ENCODE data around the gene ATP6V1G3.
"Not testable (repeated sequence)": the region's sequence is repeated elsewhere in the genome, so short reads cannot be mapped to it uniquely, and the experiment has no call there.

The ATP6V1G3 gene

DNA sequence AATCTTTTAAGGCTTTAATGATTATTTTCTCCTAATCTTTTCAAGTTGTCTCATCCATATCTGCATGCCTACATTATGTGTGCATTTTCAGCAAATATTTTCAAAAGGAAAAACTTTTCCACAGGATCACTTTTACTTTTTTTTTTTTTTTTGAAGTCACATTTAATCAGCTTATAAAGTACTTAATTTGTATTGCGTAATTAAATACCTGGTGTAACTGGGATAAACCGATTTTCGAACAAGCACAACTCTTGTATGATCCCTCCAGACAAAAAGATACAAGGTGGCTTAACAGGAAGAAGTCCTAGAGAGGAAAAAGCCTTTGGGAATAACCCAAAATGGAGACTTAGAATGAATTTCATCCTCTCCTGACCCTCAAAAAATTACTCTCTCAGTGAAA is 1.3 kb upstream of the ATP6V1G3 start:
- Histone ChIP-seq H3K9me3 (replicated peaks; ENCODE audit: low read length) (no peaks in the 10 kb centered on the region), H3K9ac (ENCODE audit: low read depth, low read length) (no peak overlapping the region), H3K4me1 (ENCODE audit: control insufficient read depth, insufficient read depth, low read length) (no peaks in the 10 kb centered on the region), H3K4me3 (ENCODE audit: low read length) (no peak overlapping the region), H3K4me2 (ENCODE audit: low read length) (no peak overlapping the region), H3K36me3 (ENCODE audit: insufficient read depth, low read length) (no peaks in the 10 kb centered on the region), H3K27me3 (ENCODE audit: control insufficient read depth, insufficient read depth, low read length) (no peaks in the 10 kb centered on the region)

DNA sequence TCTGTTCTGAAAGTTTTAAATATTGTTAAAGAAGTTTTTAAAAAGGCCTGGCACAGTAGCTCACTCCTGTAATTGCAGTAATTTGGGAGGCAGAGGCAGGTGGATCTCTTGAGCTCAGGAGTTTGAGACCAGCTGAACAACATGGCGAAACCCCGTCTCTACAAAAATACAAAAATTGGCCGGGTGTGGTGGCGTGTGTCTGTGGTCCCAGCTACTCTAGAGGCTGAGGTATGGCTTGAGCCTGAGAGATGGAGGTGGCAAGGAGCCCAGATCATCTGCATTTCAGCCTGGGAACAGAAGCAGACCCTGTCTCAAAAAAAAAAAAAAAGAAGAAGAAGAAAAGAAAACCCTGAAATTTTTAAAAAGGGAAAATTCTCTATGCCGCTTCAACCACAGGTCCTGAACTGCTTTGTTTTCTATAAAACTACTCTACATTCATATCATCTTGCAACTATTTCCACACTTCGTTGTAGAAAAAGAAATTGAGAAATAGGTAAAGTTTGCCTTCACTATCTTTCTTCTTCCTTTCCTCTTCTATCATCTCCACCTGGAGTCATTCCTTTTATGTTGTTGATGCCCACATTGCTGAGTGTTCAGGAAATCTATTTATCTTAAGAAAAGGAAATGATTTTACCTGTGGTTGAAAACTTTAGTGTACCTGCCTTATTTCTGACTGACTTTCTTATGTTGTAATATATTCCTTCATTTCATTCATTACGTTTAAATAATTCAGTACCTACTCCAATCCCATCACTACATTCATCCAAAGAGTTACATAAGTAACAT is 1.7 kb downstream of the ATP6V1G3 start:
- no peaks in the 10 kb centered on the region for H3K36me3 ChIP-seq (ENCODE audit: insufficient read depth, low read length)
- H3K9me3 ChIP-seq (replicated peaks; ENCODE audit: low read length): no peaks in the 10 kb centered on the region
- no peak overlapping the region for H3K4me3 ChIP-seq (ENCODE audit: low read length)
- no peaks in the 10 kb centered on the region for H3K27me3 ChIP-seq (ENCODE audit: control insufficient read depth, insufficient read depth, low read length)
- no peak overlapping the region for H3K4me2 ChIP-seq (ENCODE audit: low read length)
- H3K9ac ChIP-seq (ENCODE audit: low read depth, low read length): no peak overlapping the region
- no peaks in the 10 kb centered on the region for H3K4me1 ChIP-seq (ENCODE audit: control insufficient read depth, insufficient read depth, low read length)

DNA sequence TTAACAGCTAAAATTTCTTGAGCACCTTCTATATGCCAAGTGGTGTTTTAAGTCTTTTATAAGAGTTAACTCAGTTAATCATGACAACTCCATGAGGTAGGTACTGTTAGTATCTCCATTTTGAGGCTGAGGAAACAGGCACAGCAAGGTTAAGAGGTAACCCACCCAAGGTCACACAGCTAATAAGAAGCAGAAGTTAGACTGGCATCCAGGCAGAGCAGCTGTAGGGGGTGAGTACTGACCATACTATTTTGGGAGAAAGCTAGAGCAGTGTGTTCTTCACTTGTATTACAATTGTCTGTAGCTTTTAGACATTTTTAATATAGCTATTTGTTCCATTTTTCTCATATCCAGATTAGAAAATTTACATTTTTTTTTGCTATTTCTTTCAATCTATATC is 4.8 kb downstream of the ATP6V1G3 start:
- H3K9me3 ChIP-seq (replicated peaks; ENCODE audit: low read length): no peaks in the 10 kb centered on the region
- H3K4me1 ChIP-seq (ENCODE audit: control insufficient read depth, insufficient read depth, low read length): no peaks in the 10 kb centered on the region
- H3K27me3 ChIP-seq (ENCODE audit: control insufficient read depth, insufficient read depth, low read length): no peaks in the 10 kb centered on the region
- H3K9ac ChIP-seq (ENCODE audit: low read depth, low read length): no peak overlapping the region
- no peaks in the 10 kb centered on the region for H3K36me3 ChIP-seq (ENCODE audit: insufficient read depth, low read length)
- H3K4me2 ChIP-seq (ENCODE audit: low read length): no peak overlapping the region
- H3K4me3 ChIP-seq (ENCODE audit: low read length): no peak overlapping the region

DNA sequence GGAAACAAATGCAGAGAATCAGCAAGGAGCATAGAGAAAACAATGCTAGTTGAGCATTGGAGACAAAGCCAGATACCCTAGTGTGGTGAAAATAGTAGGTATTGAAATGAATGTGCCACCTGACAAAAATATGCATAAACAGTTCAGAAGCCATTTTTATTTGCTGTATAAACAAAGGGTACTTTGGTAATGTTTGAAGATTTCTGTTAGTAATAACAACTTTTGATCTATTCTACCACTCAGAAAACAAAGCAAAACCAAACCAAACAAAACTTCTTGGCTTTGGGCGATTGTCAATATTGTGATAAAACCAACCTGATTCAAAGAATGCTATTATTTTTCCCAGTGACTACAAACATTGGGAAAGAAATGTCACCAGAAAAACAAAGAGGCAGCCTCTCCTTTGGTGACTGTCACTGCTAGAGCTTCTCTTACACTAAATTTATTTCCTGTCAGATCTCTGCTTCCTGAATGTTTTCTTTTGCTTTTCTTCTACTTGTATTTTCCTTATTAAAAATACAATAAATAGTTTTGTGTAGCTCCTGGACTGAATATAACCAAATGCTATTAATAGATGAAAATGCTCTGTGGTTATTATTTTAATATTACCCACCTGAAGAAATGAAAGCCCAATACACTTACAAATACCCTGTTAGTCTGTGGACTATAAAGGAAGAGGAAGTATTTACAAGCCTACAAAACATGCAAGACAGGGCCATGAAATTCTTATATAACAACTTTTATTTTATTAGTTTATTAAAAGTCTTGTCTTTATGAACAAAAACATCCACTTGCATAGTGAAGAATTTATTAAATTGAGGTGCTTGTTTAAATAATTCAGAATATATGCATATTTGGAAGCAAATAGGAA is 5.7 kb downstream of the ATP6V1G3 start:
- Histone ChIP-seq H3K4me3 (ENCODE audit: low read length) (no peak overlapping the region), H3K4me2 (ENCODE audit: low read length) (no peak overlapping the region), H3K9ac (ENCODE audit: low read depth, low read length) (no peak overlapping the region), H3K36me3 (ENCODE audit: insufficient read depth, low read length) (no peaks in the 10 kb centered on the region), H3K9me3 (replicated peaks; ENCODE audit: low read length) (no peaks in the 10 kb centered on the region), H3K4me1 (ENCODE audit: control insufficient read depth, insufficient read depth, low read length) (peaks cover 2% of the 10 kb centered on the region), H3K27me3 (ENCODE audit: control insufficient read depth, insufficient read depth, low read length) (no peaks in the 10 kb centered on the region)

DNA sequence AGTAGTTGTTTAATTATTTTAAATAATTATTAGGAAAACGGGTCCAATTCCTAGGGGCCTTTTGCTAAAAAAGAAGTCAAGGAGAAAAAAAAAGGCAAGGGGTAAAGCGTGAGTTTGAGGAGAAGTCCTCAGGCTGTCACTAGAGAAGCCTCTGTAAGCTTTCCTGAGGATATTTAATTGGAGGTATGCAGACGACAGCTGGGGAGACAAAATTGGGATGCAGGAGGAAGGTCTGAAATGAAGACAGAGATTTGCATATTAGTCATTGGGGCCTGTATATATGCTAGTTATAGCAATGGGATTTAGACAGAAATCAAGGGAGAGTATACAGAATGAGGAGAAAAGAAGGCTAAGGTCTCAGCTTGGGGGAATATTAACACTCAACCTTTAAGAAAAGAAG is 8.6 kb downstream of the ATP6V1G3 start:
- Histone ChIP-seq H3K36me3 (ENCODE audit: insufficient read depth, low read length) (no peaks in the 10 kb centered on the region), H3K9me3 (replicated peaks; ENCODE audit: low read length) (no peaks in the 10 kb centered on the region), H3K4me2 (ENCODE audit: low read length) (no peak overlapping the region), H3K9ac (ENCODE audit: low read depth, low read length) (no peak overlapping the region), H3K4me1 (ENCODE audit: control insufficient read depth, insufficient read depth, low read length) (peaks cover 20% of the 10 kb centered on the region), H3K27me3 (ENCODE audit: control insufficient read depth, insufficient read depth, low read length) (no peaks in the 10 kb centered on the region), H3K4me3 (ENCODE audit: low read length) (no peak overlapping the region)

DNA sequence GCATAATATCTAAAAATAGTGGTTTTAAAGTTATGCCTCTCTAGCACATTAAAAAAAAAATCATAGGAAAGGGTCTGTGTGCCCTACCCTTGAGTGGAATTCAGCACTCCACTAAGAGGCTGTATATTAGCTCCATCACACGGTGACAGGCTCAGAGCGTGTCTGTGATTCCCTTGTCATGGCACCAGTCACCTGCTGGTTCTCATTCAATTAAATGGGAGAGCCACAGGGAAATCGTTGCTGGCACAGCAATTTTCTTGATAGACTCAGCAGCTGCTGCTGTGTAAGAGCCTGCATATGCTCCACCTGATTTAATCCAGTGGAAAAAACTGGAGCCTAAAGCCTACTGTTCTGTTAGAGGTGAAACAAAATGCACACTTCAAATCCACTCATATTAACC is 9.5 kb downstream of the ATP6V1G3 start:
- no peaks in the 10 kb centered on the region for H3K36me3 ChIP-seq (ENCODE audit: insufficient read depth, low read length)
- H3K9ac ChIP-seq (ENCODE audit: low read depth, low read length): no peak overlapping the region
- no peak overlapping the region for H3K4me3 ChIP-seq (ENCODE audit: low read length)
- H3K4me1 ChIP-seq (ENCODE audit: control insufficient read depth, insufficient read depth, low read length): peaks cover 20% of the 10 kb centered on the region
- H3K27me3 ChIP-seq (ENCODE audit: control insufficient read depth, insufficient read depth, low read length): no peaks in the 10 kb centered on the region
- no peaks in the 10 kb centered on the region for H3K9me3 ChIP-seq (replicated peaks; ENCODE audit: low read length)
- H3K4me2 ChIP-seq (ENCODE audit: low read length): no peak overlapping the region

DNA sequence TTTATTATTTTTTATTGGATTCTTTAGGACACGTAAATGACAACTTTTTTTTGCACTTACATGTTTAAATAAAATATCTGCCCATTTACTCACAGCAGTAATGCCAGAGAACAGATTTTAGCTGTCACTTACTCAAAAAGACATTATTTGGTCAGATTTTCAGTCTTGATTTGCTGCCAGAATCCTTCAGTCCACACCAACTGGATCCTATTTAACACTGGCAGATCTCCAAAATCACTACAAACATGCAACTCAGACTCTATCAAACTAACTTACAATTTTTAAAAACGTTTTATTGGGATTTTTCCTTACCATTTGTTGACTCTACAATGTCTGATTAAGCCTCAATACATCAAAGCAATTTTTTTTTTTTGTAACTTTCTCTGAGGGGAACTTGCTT is 11.1 kb downstream of the ATP6V1G3 start:
- Histone ChIP-seq H3K4me1 (ENCODE audit: control insufficient read depth, insufficient read depth, low read length) (peaks cover 20% of the 10 kb centered on the region), H3K36me3 (ENCODE audit: insufficient read depth, low read length) (no peaks in the 10 kb centered on the region), H3K9me3 (replicated peaks; ENCODE audit: low read length) (no peaks in the 10 kb centered on the region), H3K4me3 (ENCODE audit: low read length) (no peak overlapping the region), H3K4me2 (ENCODE audit: low read length) (peak overlapping the region; percentile 28), H3K27me3 (ENCODE audit: control insufficient read depth, insufficient read depth, low read length) (no peaks in the 10 kb centered on the region), H3K9ac (ENCODE audit: low read depth, low read length) (no peak overlapping the region)

DNA sequence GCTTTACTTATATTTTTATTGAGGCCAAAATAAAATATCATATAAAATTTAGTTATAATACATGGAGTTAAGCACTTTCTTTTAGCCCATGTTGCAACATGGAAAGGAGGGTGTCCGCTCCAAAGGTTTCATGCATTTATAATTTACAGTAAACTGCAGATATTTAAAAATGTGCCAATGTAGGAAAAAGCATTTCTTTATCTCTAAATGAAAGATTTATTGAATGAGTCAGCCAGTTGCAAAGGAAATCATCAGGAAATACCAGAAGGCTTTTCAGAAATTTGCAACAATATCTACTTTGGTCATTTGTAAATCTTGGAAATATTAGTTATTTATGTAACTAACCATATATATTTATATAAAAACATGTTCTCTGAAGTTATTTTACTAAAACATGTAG is 12.1 kb downstream of the ATP6V1G3 start:
- no peak overlapping the region for H3K4me2 ChIP-seq (ENCODE audit: low read length)
- H3K9ac ChIP-seq (ENCODE audit: low read depth, low read length): no peak overlapping the region
- H3K9me3 ChIP-seq (replicated peaks; ENCODE audit: low read length): no peaks in the 10 kb centered on the region
- H3K36me3 ChIP-seq (ENCODE audit: insufficient read depth, low read length): no peaks in the 10 kb centered on the region
- peaks cover 20% of the 10 kb centered on the region for H3K4me1 ChIP-seq (ENCODE audit: control insufficient read depth, insufficient read depth, low read length)
- H3K27me3 ChIP-seq (ENCODE audit: control insufficient read depth, insufficient read depth, low read length): no peaks in the 10 kb centered on the region
- H3K4me3 ChIP-seq (ENCODE audit: low read length): no peak overlapping the region

DNA sequence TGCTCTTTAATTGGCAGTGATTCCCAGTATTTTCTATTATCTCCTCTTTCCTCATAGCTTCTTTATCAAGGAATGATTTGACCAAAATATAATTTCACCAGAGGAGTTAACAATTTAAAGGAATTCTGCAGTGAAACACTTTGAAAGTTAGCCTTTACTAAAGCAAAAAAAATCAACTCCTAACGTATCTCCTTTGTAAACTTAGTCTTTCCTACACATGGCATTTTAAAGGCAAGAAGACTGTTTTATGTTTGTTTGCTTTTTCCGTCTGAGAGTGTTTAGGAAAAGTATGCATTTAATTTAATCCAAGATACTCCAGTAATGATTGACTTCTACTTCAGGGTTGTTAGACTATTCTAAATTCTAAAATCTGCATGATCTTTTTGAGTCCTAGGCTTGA is 15.9 kb downstream of the ATP6V1G3 start:
- H3K4me1 ChIP-seq (ENCODE audit: control insufficient read depth, insufficient read depth, low read length): peaks cover 16% of the 10 kb centered on the region
- H3K36me3 ChIP-seq (ENCODE audit: insufficient read depth, low read length): no peaks in the 10 kb centered on the region
- no peaks in the 10 kb centered on the region for H3K9me3 ChIP-seq (replicated peaks; ENCODE audit: low read length)
- H3K27me3 ChIP-seq (ENCODE audit: control insufficient read depth, insufficient read depth, low read length): no peaks in the 10 kb centered on the region
- H3K9ac ChIP-seq (ENCODE audit: low read depth, low read length): no peak overlapping the region
- H3K4me2 ChIP-seq (ENCODE audit: low read length): no peak overlapping the region
- H3K4me3 ChIP-seq (ENCODE audit: low read length): no peak overlapping the region

DNA sequence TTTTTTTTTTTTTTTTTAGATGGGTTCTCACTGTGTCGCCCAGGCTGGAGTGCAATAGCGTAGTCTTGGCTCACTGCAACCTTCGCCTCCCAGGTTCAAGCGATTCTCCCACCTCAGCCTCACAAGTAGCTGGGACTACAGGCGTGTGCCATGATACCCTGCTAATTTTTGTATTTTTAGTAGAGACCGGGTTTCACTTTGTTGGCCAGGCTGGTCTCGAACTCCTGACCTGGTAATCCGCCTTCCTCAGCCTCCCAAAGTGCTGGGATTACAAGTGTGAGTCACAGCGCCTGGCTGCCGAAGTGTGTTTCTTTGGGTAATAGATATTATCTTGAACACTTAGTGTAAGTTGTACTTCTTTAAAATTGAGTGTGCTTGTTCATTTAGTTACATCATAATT is 16.4 kb downstream of the ATP6V1G3 start:
- H3K36me3 ChIP-seq (ENCODE audit: insufficient read depth, low read length); H3K27me3 ChIP-seq (ENCODE audit: control insufficient read depth, insufficient read depth, low read length); H3K9me3 ChIP-seq (replicated peaks; ENCODE audit: low read length); H3K9ac ChIP-seq (ENCODE audit: low read depth, low read length); H3K4me2 ChIP-seq (ENCODE audit: low read length); H3K4me3 ChIP-seq (ENCODE audit: low read length): not testable (repeated sequence)
- H3K4me1 ChIP-seq (ENCODE audit: control insufficient read depth, insufficient read depth, low read length): peaks cover 12% of the 10 kb centered on the region

DNA sequence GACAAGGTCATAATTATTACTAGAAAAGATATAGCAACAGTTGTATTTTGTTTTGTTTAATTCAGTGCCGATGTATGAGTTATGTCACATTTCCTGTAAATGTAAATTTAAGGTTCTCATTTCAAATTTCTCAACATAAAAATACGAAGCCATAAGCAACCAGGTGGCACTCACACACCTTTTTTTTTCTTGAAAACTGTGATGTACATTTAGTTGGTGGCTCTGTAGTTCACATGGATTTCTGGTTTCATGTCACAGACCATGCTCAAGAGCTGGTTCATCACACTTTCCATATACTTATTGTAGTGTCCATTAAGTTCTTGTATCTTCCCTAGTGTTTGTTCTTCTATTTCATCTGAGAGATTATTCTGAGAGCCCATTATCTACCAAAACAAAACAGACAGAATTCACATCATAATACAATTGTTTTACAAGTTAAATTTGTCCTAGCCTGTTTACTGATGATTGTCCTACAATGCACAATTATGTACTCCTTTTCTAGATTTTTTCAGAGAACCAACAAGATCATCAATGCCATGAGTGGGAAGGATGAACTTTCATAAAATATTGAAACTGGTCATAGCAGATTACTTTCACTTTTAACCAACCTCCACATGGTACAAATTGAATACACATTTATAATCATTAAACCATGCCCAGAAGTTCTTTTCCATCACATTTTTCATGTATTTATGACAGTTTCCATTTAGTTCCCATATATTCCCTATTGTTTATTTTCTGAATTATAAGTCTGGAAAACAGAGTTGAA is 17.1 kb downstream of the ATP6V1G3 start:
- Histone ChIP-seq H3K4me2 (ENCODE audit: low read length) (no peak overlapping the region), H3K9ac (ENCODE audit: low read depth, low read length) (no peak overlapping the region), H3K9me3 (replicated peaks; ENCODE audit: low read length) (no peaks in the 10 kb centered on the region), H3K4me1 (ENCODE audit: control insufficient read depth, insufficient read depth, low read length) (peaks cover 6% of the 10 kb centered on the region), H3K4me3 (ENCODE audit: low read length) (no peak overlapping the region), H3K27me3 (ENCODE audit: control insufficient read depth, insufficient read depth, low read length) (no peaks in the 10 kb centered on the region), H3K36me3 (ENCODE audit: insufficient read depth, low read length) (no peaks in the 10 kb centered on the region)

Data from skeletal muscle satellite cell (primary cell).